Raji (cell line): ENCODE data around the gene CEBPA.

Source experiments
- POLR2A ChIP-seq: IDR thresholded peaks from 2 replicates; pipeline ENCODE4 v1.6.1; 2011; ENCODE audit warnings: low read depth, low read length, control low read depth; ENCODE audit not compliant: insufficient read depth

CEBPA gene

GRCh38 chr19:33284756-33285155 lies 17.6 kb downstream of the CEBPA start:
- no peak for TF ChIP-seq POLR2A

GRCh38 chr19:33284146-33284643 lies 18.1 kb downstream of the CEBPA start:
- TF ChIP-seq POLR2A: no peak

- TF ChIP-seq POLR2A: no peak
Measured at GRCh38 chr19:33283589-33283988, 18.7 kb downstream of the CEBPA start.

GRCh38 chr19:33282036-33282671 lies 20.2 kb downstream of the CEBPA start:
- TF ChIP-seq POLR2A: no peak

GRCh38 chr19:33281296-33281926 lies 20.9 kb downstream of the CEBPA start:
- no peak for TF ChIP-seq POLR2A

GRCh38 chr19:33280351-33280921 lies 21.9 kb downstream of the CEBPA start:
- no peak for TF ChIP-seq POLR2A

GRCh38 chr19:33279430-33280350 lies 22.6 kb downstream of the CEBPA start:
- TF ChIP-seq POLR2A: no peak

GRCh38 chr19:33278403-33279269 lies 23.7 kb downstream of the CEBPA start:
- no peak for TF ChIP-seq POLR2A

- TF ChIP-seq POLR2A: no peak
Measured at GRCh38 chr19:33278023-33278402, 24.3 kb downstream of the CEBPA start.

- no peak for TF ChIP-seq POLR2A
Measured at GRCh38 chr19:33277434-33277833, 24.9 kb downstream of the CEBPA start.

- TF ChIP-seq POLR2A: no peak
Measured at GRCh38 chr19:33275933-33276619, 26.3 kb downstream of the CEBPA start.

- TF ChIP-seq POLR2A: no peak
Measured at GRCh38 chr19:33275559-33275932, 26.8 kb downstream of the CEBPA start.

- no peak for TF ChIP-seq POLR2A
Measured at GRCh38 chr19:33274663-33275558, 27.4 kb downstream of the CEBPA start.
